Stimulated activated CD4-positive, alpha-beta T cell treated with anti-CD3 and anti-CD28 coated beads, Interleukin-12 subunit alpha, Interleukin-12 subunit beta, amount 100 ng/mL, for 4 hours (primary cell): Measurements from ENCODE around the gene CEP120.
"Not testable (repeated sequence)": the region's sequence is repeated elsewhere in the genome, so short reads cannot be mapped to it uniquely, and the experiment has no call there.

Experiments
- DNase-seq: peaks from one replicate; pipeline ENCODE4 v3.0.0-alpha.2; 2020

The CEP120 gene

GRCh38 chr5:123371575-123372179 is 51.5 kb downstream of the CEP120 start:
- peak; percentile 26 for DNase-seq

- DNase-seq: no peak
Measured at GRCh38 chr5:123369371-123369968, 53.7 kb downstream of the CEP120 start.

- DNase-seq: no peak
Measured at GRCh38 chr5:123367739-123368138, 55.5 kb downstream of the CEP120 start.

GRCh38 chr5:123365156-123365555 is 58.0 kb downstream of the CEP120 start:
- no peak for DNase-seq

GRCh38 chr5:123364441-123365155 is 58.6 kb downstream of the CEP120 start:
- no peak for DNase-seq

- DNase-seq: no peak
Measured at GRCh38 chr5:123360910-123361309, 62.3 kb downstream of the CEP120 start.

- no peak for DNase-seq
Measured at GRCh38 chr5:123360201-123360571, 63.0 kb downstream of the CEP120 start.

GRCh38 chr5:123359454-123360200 is 63.6 kb downstream of the CEP120 start:
- DNase-seq: no peak

- DNase-seq: no peak
Measured at GRCh38 chr5:123358751-123359150, 64.5 kb downstream of the CEP120 start.

- no peak for DNase-seq
Measured at GRCh38 chr5:123358304-123358703, 64.9 kb downstream of the CEP120 start.

GRCh38 chr5:123351820-123352219 is 71.4 kb downstream of the CEP120 start:
- no peak for DNase-seq

- no peak for DNase-seq
Measured at GRCh38 chr5:123351240-123351639, 72.0 kb downstream of the CEP120 start.

GRCh38 chr5:123350742-123351141 is 72.5 kb downstream of the CEP120 start:
- DNase-seq: no peak

GRCh38 chr5:123344816-123345426 is 78.3 kb downstream of the CEP120 start:
- DNase-seq: no peak

GRCh38 chr5:123340928-123341327 is 82.3 kb downstream of the CEP120 start:
- no peak for DNase-seq

GRCh38 chr5:123308377-123308776 is 114.8 kb downstream of the CEP120 start:
- DNase-seq: not testable (repeated sequence)

GRCh38 chr5:123305751-123306150 is 117.5 kb downstream of the CEP120 start:
- no peak for DNase-seq

- DNase-seq: no peak
Measured at GRCh38 chr5:123304777-123305316, 118.4 kb downstream of the CEP120 start.

GRCh38 chr5:123303802-123304201 is 119.4 kb downstream of the CEP120 start:
- no peak for DNase-seq

GRCh38 chr5:123300266-123300665 is 122.9 kb downstream of the CEP120 start:
- no peak for DNase-seq

- no peak for DNase-seq
Measured at GRCh38 chr5:123299136-123299535, 124.1 kb downstream of the CEP120 start.

- no peak for DNase-seq
Measured at GRCh38 chr5:123298335-123299030, 124.7 kb downstream of the CEP120 start.
